Stimulated activated CD4-positive, alpha-beta T cell treated with anti-CD3 and anti-CD28 coated beads, TNF-alpha, amount 100 ng/mL, for 4 hours (primary cell): ENCODE measurements around the gene GAB4.
"Not testable (repeated sequence)": the region's sequence is repeated elsewhere in the genome, so short reads cannot be mapped to it uniquely, and the experiment has no call there.

Experiments used
- DNase-seq, 3 experiments: peaks; one replicate each; pipeline ENCODE4 v3.0.0-alpha.2; 2020; ENCODE audit warnings: low read depth in 3 of 3

The GAB4 gene, protein sequence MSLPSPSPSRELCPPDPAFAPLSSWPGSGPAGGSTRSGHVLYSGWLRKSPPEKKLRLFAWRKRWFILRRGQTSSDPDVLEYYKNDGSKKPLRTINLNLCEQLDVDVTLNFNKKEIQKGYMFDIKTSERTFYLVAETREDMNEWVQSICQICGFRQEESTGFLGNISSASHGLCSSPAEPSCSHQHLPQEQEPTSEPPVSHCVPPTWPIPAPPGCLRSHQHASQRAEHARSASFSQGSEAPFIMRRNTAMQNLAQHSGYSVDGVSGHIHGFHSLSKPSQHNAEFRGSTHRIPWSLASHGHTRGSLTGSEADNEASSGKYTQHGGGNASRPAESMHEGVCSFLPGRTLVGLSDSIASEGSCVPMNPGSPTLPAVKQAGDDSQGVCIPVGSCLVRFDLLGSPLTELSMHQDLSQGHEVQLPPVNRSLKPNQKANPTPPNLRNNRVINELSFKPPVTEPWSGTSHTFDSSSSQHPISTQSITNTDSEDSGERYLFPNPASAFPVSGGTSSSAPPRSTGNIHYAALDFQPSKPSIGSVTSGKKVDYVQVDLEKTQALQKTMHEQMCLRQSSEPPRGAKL

DNA sequence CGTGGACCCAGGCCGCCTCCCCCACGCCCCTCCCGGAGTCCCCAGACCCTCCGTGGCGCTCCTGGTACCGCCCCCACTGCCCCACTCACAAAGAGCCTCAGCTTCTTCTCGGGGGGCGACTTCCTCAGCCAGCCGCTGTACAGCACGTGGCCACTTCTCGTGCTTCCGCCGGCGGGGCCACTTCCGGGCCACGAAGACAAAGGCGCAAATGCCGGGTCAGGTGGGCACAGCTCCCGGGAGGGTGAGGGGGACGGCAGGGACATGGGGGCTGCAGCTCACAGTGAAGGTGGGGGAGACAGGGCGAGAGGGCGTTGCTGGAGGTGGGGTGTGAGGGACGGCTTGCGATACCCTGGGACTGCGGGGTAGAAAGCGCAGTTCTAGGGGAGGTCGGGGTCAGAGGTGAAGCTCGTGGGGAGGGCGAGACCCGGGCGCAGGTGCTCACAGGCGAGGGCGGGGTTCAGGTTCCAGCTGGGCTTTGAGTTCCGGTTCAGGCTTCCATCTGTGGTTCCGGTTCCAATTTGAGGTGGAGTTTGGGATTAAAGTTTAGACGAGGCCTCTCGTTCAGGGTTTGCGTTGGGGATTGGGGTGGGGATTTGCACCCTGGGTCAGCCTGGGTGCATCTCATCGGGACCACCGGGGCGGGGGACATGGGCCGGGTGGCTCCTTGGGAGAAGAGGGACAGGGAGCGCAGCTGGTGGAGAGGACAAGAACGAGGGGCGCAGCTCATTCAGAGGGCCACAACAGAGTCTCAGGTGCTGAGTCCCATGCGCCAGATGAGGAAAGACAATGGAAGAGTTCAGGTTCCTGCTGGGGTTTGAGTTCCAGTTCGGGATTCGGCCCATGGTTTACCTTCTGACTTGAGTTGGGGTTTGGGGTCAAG, at the start of gene GAB4:
TSS of gene GAB4 (minus strand) at position 371 of the 880 bp plus-strand sequence. CDS start at position 263, 108 bp downstream.
- no peak for DNase-seq

DNA sequence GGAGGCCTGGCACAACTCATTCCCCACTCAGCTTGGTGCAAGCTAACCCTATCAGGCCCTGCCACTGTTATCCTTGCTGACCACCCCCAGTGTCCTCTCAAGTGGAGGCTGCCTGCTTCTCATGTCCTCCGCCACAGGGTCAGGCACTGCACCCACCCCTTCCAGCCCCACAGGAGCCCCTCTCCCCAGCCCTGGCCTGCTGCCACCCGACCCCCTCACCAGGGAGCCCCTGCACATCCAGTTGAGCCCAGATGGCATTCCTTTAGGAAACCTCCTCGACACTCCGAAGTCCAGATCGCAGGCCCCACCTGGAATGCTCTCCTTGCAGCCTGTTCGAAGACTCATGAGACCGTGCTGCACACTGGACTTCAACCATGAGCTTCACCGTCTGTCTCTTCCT, 48.8 kb upstream of the GAB4 start:
- no peak for DNase-seq

DNA sequence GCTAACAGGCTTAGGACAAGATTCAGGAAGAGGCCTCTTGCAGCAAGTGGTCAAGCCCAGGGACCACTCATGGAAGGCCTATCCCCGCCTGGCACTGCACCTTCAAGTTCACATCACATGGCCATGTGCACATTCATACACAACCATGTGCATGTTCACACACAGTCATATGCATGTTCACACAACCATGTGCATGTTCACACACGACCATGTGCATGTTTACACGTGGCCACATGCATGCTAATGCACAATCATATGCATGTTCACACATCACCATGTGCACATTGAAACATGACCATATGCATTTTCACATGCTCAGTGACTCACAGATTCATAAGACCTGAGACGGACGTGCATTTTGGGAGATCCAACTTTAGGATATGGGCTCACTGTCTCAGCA, 48.0 kb upstream of the GAB4 start:
- DNase-seq, result no peak

DNA sequence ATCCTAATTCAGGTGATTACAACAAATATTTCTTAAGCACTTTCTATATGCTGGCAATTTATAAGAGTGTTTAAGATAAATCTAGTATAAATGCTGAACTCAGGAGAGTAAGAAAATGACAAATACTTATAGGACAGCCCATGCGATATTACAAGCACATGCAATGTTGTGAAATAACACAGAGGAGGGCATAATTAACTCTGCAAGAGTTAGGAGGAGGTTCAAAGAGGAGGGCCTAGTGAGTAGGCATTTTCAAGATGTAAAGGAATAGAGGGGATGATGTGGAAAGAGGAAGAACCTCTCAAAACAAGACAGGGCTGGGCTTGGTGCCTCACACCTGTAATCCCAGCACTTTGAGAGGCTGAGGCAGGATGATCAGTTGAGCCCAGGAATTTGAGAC, 39.6 kb upstream of the GAB4 start:
- DNase-seq, result no peak

DNA sequence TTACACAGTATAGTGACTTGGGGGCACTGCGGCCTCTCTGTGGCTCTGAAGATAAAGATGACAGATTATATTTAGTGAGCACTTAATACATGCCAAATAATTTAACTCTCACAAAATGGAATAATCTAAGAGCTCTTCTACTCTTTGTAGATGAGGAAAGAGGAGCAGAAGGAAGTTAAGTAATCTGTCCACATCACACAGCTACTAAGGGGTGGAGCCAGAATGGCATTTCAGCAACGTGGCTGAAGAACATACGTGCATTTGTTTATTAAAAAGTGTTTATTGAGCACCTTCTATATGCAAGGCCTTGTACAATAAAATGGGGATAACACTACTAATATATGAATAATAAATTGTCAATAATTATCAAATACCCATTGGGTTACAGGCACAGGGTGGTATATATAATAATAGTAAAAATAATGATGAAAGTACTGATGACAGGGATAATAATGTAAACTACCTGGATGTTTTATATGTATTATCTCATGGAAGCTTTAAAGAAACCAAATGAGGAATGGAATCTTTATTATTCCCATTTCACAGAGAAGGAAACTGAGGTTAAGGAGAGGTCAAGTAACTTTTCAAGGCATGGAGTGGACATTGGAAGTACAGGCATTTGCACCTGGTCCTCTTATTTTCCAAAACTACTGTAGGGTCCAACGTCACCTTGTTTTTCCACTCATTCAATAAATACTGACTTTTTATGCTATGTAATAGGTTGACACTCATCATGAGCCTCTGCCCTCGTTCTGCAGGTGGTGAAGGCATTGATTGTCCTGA, 38.7 kb upstream of the GAB4 start:
- DNase-seq, result no peak

DNA sequence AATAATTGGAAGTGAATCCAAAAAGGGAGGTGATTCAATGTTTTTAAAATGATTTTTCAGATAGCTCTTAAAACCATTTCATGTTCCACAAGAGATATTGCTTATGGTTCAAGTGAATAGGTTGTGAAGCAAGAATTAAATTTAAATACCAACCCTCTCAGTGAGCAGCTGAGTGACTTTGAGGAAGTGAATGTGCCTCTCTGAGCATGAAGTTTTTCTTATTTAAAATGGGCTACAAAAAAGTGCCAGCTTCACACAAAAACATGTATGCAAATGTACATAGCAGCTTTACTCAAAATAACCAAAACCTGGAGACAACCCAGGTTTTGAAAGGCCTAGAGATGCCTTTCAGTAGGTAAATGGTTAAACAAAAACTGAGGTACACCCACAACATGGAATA, 35.5 kb upstream of the GAB4 start:
- DNase-seq, result no peak

DNA sequence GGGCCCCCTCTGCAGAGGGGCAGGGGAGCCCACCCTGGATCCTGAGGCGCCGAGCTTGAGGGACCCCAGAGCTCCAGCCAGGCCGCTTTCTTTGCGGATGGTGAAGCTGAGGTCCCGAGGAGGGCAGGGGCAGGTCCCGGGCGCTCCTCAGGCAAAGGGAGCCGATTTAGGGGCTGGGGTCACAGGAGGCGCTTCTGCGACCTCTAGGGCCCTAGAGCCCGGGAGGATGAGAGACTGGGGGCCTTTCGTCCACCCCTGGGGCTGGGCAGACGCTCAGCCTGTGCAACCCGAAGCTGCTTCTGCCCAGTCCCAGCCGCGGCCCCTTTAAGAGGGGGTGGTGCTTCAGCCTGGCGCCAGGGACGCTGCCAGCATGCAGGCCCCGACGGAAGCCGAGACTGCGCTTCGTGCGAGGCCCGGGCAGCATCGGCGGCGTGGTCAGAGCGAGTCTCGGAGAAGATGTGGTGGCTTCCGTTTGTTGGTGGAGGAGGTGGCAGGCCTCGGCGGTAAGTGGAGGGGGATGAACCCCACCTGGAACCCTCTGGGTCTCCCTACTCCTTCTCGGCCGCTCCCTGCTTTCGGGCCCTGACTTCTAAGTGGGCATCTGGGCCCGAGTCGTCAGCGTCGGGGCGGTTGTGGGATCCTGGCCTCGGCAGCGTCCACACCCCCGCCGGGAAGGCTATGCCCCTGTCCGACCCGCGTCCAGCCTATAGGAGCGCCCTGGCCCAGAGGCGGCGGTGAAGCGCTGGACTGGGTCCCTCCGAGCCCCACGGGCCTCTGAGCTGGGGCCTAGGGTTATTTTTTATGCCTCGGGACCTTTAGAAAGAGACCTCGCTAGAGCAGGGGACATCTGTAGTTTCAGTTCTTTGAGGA, 29.1 kb upstream of the GAB4 start:
- not testable (repeated sequence) for DNase-seq

DNA sequence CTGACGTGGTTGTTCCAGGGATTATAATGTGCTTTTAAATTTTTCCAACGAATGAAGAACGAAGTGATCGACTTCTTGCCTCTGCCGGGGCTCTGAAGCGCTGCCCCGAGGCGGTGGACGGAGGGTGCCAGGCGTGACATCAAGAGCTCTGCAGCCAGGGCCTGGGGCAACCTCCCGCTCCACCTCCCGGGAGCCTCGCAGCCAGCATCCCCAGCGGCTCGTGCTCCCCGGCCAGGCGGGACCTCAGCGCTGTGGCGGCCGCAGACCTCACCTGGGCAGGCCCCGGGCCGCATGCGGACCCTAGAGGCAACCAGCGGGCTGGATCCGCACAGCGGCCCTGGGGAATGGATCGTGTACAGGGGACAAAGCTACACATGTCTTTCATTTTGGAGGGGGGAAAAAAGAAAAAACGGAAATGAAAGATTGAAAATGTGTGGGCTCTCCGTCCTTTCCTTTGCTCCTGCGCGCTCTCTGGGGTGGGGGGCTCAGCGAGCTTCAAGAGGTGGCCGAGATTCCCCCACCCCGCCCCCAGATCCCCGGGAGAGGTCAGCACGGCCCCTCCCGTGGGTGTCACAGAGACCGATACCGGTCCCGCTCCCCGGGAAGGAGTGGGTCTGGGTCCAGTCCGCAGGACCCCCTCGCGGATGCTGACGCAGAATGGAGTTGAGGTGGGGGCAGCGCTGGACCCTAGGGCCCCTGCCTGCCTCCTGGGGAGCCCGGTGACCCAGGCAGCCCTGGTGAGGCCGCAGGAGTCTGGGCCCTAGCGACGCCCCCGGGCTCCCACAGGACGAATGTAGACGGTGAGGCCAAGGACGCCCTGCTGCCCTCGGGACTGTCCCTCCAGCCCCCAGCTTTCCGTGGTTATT, 28.2 kb upstream of the GAB4 start:
- not testable (repeated sequence) for DNase-seq

DNA sequence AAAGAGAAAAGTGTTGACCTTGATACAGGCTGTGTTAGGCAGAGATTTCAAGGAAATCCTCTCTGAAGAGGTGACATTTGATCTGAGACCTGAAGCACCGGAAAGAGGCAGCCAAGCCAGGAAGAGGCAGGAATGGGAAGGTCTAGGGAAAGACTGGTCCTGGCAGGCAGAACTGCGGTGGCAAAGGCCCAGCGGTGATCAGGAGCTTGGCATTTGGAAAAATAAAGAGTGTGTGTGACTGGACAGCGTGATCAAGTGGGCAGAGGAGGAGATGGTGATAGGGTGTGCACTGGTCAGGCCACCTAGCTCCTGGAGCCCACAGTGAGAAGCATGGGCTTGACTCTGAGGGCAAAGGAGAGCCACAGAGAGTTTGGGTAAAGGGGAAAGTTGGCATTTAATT, 27.2 kb upstream of the GAB4 start:
- no peak for DNase-seq

DNA sequence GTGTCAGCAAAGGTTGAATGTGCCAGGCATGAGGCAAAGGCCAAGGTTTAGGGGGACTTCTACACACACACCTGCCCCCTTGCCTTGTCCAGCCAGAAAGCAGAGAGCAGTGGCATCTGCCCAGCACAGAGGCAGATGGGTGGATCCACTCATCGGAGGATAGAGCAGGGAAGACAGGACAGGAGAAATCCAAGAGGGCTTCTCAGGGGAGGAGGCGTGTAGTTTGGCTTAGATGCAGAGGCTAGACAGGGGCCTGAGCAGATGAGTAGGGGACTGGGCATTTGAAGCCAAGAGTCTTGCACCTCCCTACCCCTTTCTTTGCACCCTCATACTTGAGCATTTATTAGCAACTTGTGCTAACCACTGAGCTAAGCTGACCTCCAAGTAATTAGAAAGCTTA, 26.5 kb upstream of the GAB4 start:
- DNase-seq, result not testable (repeated sequence)

DNA sequence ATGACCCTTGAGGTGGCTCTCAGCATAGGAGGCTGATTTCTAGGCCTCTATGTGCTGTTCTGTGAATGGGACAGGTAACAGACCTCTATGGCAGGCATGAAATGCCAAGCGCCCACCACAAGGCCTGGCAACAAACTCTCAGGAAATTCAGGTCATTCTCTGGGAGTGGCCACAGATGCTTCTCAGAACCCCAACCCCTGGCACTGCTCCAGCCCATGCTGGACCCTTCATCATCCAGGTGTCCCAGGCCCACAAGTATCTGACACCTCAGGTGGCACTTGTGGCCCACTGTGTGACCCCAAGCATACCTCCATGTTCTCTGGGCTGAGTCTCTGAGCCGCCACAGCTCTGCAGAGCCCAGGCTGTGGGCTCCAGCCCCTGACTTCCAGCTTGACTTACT, 24.3 kb upstream of the GAB4 start:
- DNase-seq, result not testable (repeated sequence)

DNA sequence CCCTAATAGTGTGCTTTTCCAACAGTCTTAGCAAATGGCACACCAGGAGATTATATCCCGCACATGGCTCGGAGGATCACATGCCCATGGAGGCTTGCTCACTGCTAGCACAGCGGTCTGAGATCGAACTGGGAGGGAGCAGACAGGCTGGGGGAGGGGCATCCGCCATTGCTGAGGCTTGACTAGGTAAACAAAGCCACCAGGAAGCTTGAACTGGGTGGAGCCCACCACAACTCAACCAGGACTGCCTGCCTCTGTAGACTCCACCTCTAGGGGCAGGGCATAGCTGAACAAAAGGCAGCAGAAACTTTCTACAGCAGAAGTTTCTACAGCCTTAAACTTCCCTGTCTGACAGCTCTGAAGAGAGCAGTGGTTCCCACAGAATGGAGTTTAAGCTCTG, 16.4 kb upstream of the GAB4 start:
- DNase-seq, result not testable (repeated sequence)

DNA sequence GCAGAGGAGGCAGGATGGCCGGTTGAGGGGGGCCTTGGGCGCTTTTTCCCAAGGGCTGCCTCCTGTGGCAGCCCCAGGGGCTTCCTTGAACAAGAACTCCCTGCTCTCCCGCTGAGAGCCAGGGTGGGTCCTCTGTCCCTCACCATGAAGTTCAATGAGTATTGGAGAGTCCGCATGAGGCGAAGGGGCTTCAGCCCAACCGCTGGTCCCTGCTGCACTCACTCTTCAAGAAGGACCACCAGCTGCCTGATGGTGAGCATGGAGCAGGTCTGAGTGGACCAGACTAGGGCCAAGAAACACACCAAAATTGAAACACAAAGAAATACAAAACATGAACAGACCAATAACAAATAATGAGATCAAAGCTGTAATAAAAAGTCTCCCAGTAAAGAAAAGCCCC, 7.5 kb upstream of the GAB4 start:
- not testable (repeated sequence) for DNase-seq

DNA sequence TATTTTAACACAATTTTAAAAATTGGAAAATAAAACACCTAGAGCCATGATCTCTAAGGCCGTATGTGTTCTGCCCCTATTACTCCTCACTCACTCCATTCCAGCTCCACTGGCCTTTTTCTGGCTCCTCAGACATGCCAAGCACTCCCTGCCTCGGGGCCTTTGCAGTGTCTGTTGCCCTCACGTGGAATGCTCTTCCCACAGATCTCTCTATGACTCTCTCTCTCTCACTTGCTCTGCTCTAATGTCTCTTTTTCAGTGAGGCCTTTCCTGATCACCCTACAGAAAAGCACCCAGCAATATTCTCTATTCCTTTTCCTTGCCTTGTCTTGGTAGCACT, 6.0 kb upstream of the GAB4 start:
- not testable (repeated sequence) for DNase-seq

DNA sequence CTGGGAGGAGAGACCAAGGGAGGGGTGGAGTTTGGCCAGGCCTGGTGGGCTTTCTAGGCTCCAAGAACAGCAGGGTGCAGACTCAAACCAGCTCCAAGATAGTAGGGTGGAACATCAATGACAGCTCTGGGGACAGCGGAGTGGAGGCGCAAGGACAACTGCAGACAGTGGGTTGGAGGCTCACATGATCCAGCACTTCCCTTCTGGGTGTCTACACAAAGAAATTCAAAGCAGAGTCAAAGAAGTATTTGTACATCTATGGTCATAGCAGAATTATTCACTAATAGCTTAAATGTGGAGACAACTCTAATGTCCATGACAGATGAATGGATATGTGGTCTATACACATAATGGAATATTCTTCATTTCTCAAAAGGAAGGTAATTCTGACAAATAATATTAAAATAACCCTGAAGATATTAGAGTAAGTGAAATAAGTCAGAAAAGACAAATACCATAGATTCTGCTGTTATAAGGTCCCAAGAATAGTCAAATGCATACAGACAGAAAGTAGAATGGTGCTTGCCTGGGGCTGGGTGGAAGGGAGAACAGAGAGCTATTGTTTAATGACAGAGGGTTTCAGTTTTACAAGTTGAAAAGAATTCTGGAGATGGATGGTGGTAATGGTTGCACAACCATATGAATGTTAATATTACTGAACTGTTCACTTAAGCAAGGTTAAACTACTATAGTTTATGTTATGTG, 5.5 kb upstream of the GAB4 start:
- no peak for DNase-seq

DNA sequence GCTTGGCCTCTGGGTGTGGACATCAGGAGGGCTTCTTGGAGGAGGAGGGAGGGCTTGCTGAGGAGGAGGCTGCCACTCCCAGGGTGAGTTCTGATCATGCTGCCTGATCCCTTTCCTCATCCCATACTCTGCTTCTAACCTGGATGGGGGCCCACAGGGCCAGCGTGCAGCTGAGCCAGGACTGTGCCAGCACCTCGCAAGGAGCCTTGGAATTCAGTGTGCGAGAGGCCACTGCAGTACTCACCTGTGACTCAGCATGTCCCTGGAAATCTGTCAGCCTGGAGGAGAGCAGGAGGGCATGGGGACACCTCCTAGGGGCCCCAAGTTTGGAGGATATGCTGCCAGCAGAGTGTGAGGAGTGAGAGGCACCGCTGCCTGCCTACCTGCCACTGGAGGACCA, 4.2 kb upstream of the GAB4 start:
- no peak for DNase-seq

DNA sequence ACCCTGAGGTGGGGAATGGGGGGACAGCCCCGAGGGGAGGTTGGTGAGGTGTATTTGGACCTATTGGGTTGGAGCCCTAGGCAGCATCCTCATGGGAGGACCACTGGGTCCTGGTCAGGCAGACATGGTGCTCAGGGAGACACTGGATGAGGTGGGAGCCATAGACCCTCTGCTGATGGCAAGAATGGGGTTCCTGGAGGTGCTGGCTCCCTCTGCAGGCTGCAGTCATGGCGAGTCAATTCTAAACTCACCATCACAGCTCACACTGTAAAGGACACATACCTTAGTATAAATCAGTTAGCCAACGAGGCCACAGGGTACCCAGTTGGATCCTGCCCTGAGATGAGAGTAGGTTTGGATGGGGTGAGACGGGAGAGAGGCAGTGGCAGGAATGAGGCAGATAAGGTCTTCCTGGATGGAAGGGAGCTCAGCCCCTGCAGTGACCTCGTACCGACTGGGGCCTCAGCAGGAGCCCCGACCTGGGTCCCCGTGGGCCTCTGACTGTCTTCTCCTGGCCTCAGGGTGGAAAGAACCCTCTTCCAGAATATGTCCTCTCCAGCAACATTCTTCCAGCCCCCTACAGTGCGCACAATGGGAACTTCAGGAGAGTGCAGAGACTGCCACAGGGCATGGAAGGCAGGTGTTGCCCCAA, 1.7 kb upstream of the GAB4 start:
- DNase-seq, result no peak

DNA sequence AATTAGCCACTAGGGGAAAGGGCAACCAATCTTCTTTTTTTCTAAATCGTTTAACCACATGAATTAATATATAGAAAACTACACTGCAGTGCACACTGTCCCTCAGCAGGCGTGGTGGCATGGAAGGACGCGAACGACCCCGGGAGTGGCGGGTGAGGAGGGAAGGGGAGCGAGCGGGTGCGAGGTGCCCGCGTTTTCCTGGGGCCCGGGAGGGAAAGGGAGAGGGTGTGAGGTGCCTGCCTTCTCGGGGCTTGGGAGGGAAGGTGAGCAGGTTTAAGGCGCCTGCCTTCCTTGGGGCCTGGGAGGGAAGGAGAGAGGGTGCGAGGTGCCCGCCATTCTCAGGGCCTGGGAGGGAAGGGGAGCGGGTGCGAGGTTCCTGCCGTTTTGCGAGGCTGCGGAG, 765 bp downstream of the GAB4 start:
- DNase-seq, result no peak

DNA sequence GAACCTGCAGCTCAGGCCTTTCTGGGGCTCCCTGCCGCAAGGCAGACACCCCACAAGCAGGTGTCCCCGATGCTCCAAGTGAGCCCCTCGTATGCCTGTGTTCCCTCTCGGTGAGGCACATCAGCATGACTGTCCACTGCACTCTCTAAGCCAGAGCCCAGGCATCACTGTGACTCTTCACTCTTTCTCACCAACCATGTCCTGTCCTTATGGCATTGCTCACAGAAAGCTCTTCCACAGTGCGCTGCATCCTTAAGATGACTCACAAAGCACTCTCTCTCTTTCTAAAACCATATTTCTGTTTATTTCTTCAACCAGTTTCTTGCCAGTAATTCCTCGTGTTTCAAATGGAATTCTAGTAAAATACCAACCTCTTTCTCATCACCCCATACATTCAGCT, 18.1 kb downstream of the GAB4 start:
- DNase-seq, result no peak
